WTC11 (cell line): ENCODE data around the gene ABR. TPM values are rescaled to one million over a fixed set of nuclear protein-coding genes. Genes with fewer than 3 reads are reported as not detected.

Experiments
- ATAC-seq: fragments of 200-7000 bp; cut with Tn5 transposase; 2 replicates; pipeline ENCODE4 v1.10.0; 2021; ENCODE audit warnings: mild to moderate bottlenecking, moderate library complexity
- CTCF ChIA-PET: fragments of 300-600 bp; sonication (Branson Sonifier 250); formaldehyde crosslinking; loops from one replicate; lab custom pipeline; 2021; ENCODE audit warnings: antibody characterized with exemption; lab: Charles Lee
- POLR2A ChIA-PET: fragments of 350-600 bp; sonication (Branson Sonifier 250); formaldehyde crosslinking; loops from one replicate; lab custom pipeline; 2021; ENCODE audit warnings: antibody characterized with exemption; lab: Charles Lee
- DNase-seq: peaks from one replicate; pipeline ENCODE4 v3.0.0; 2021; ENCODE audit warnings: low spot score
- H3K27ac Mint-ChIP-seq: 2 replicates; pipeline ENCODE4 v1.8.0; 2021; ENCODE audit warnings: mixed read lengths
- H3K27me3 Mint-ChIP-seq: 2 replicates; pipeline ENCODE4 v1.8.0; 2021; ENCODE audit warnings: low read depth, mild to moderate bottlenecking, moderate library complexity, mixed read lengths
- H3K36me3 Mint-ChIP-seq: 2 replicates; pipeline ENCODE4 v1.8.0; 2021; ENCODE audit warnings: mixed read lengths
- H3K4me1 Mint-ChIP-seq: 2 replicates; pipeline ENCODE4 v1.8.0; 2022; ENCODE audit warnings: mixed read lengths
- H3K4me3 Mint-ChIP-seq: 2 replicates; pipeline ENCODE4 v1.8.0; 2021; ENCODE audit warnings: mild to moderate bottlenecking, moderate library complexity, mixed read lengths
- H3K9me3 Mint-ChIP-seq: 2 replicates; pipeline ENCODE4 v1.8.0; 2021; ENCODE audit warnings: mixed read lengths
- AFF4 ChIP-seq: sonication (generic); formaldehyde crosslinking; IDR thresholded peaks from 2 replicates; pipeline ENCODE4 v1.8.1; 2023; ENCODE audit warnings: mild to moderate bottlenecking, missing genetic modification reagents, borderline replicate concordance
- ARID4B ChIP-seq: sonication (generic); formaldehyde crosslinking; IDR thresholded peaks from 2 replicates; pipeline ENCODE4 v1.8.0; 2023; ENCODE audit warnings: missing genetic modification reagents, mild to moderate bottlenecking, borderline replicate concordance
- ATF2 ChIP-seq: sonication (generic); formaldehyde crosslinking; IDR thresholded peaks from 2 replicates; pipeline ENCODE4 v1.8.1; 2022; ENCODE audit warnings: low read depth, missing genetic modification reagents, borderline replicate concordance
- ATF3 ChIP-seq: sonication (generic); formaldehyde crosslinking; conservative IDR thresholded peaks from 2 replicates; pipeline ENCODE4 v1.8.1; 2022; ENCODE audit warnings: mild to moderate bottlenecking, missing genetic modification reagents
- CBFB ChIP-seq: sonication (generic); formaldehyde crosslinking; IDR thresholded peaks from 2 replicates; pipeline ENCODE4 v1.8.1; 2022; ENCODE audit warnings: mild to moderate bottlenecking, low read depth, missing genetic modification reagents
- E2F1 ChIP-seq: sonication (generic); formaldehyde crosslinking; IDR thresholded peaks from 2 replicates; pipeline ENCODE4 v1.8.0; 2022; ENCODE audit warnings: mild to moderate bottlenecking, missing genetic modification reagents
- FOXK1 ChIP-seq: sonication (generic); formaldehyde crosslinking; IDR thresholded peaks from 2 replicates; pipeline ENCODE4 v1.8.0; 2022; ENCODE audit warnings: mild to moderate bottlenecking, moderate library complexity, missing genetic modification reagents
- FOXP4 ChIP-seq: sonication (generic); formaldehyde crosslinking; IDR thresholded peaks from 2 replicates; pipeline ENCODE4 v1.8.0; 2022; ENCODE audit warnings: mild to moderate bottlenecking, missing genetic modification reagents
- HMGXB4 ChIP-seq: sonication (generic); formaldehyde crosslinking; IDR thresholded peaks from 2 replicates; pipeline ENCODE4 v1.8.1; 2023; ENCODE audit warnings: mild to moderate bottlenecking, moderate library complexity, missing genetic modification reagents
- IRF1 ChIP-seq: sonication (generic); formaldehyde crosslinking; IDR thresholded peaks from 2 replicates; pipeline ENCODE4 v1.8.0; 2023; ENCODE audit warnings: missing genetic modification reagents
- JUN ChIP-seq: sonication (generic); formaldehyde crosslinking; IDR thresholded peaks from 2 replicates; pipeline ENCODE4 v1.8.0; 2023; ENCODE audit warnings: mild to moderate bottlenecking, missing genetic modification reagents
- KAT7 ChIP-seq: sonication (generic); formaldehyde crosslinking; IDR thresholded peaks from 2 replicates; pipeline ENCODE4 v1.8.1; 2023; ENCODE audit warnings: missing genetic modification reagents, mild to moderate bottlenecking, borderline replicate concordance
- NFYB ChIP-seq: sonication (generic); formaldehyde crosslinking; conservative IDR thresholded peaks from 2 replicates; pipeline ENCODE4 v1.8.0; 2022; ENCODE audit warnings: low read depth, missing genetic modification reagents
- OVOL2 ChIP-seq: fragments of 250-450 bp; sonication (Bioruptor Pico); IDR thresholded peaks from 2 replicates; pipeline ENCODE4 v1.9.0; 2021; ENCODE audit warnings: mild to moderate bottlenecking, borderline replicate concordance
- SP1 ChIP-seq: sonication (generic); formaldehyde crosslinking; conservative IDR thresholded peaks from 2 replicates; pipeline ENCODE4 v1.8.1; 2022; ENCODE audit warnings: missing genetic modification reagents
- ZBTB43 ChIP-seq: sonication (generic); formaldehyde crosslinking; IDR thresholded peaks from 2 replicates; pipeline ENCODE4 v1.8.1; 2023; ENCODE audit warnings: mild to moderate bottlenecking, missing genetic modification reagents
- ZNF423 ChIP-seq: fragments of 250-450 bp; sonication (Bioruptor Pico); IDR thresholded peaks from 2 replicates; pipeline ENCODE4 v2.1.2; 2022; ENCODE audit warnings: mild to moderate bottlenecking, moderate library complexity
- total RNA-seq: library from RNA; stranded (reverse); gene quantifications from 3 replicates; pipeline ENCODE4 v1.2.3, GENCODE V29; 2021

The ABR gene
- total RNA-seq, 1 experiment from 2014 or later = 38.0 TPM

- ChIA-PET POLR2A (interaction anchor here (0.6 to 2.8 kb wide), 17 partner anchors 9 to 308 kb away, joined by 3 to 32 read pairs (median 4); partner anchors contain the start of genes GLOD4 and MRM3), CTCF (interaction anchor here (0.5 to 6.8 kb wide), 36 partner anchors 7 to 568 kb away, joined by 3 to 190 read pairs (median 6); partner anchors contain the start of genes GEMIN4, GLOD4, MRM3 and TIMM22)
- ATAC-seq = peak; percentile 74
- H3K4me1 Mint-ChIP-seq = peaks cover 37% of the 10 kb centered on the region
- H3K36me3 Mint-ChIP-seq = no peaks in the 10 kb centered on the region
- H3K27me3 Mint-ChIP-seq = no peaks in the 10 kb centered on the region
- peak within 1 kb of the TSS; percentile 96; the same call in 1 of the 2 replicates for H3K27ac Mint-ChIP-seq
- peak within 1 kb of the TSS; percentile 93 for H3K4me3 Mint-ChIP-seq
- DNase-seq = peak; percentile 83
- H3K9me3 Mint-ChIP-seq = no peaks in the 10 kb centered on the region
- TF ChIP-seq JUN (CRISPR knock-in tag) (no peak), FOXP4 (peak; percentile 20; the same call in 1 of the 2 replicates), FOXK1 (CRISPR knock-in tag) (0 out of 2 replicates have a peak, but pooled peaks have one; percentile 43), E2F1 (CRISPR knock-in tag) (no peak), OVOL2 (no peak), ZNF423 (CRISPR knock-in tag) (no peak), HMGXB4 (0 out of 2 replicates have a peak, but pooled peaks have one; percentile 45), CBFB (CRISPR knock-in tag) (0 out of 2 replicates have a peak, but pooled peaks have one; percentile 21), ARID4B (no peak), SP1 (CRISPR knock-in tag) (peak; percentile 90), IRF1 (CRISPR knock-in tag) (no peak), ZBTB43 (CRISPR knock-in tag) (no peak), ATF2 (no peak), ATF3 (CRISPR knock-in tag) (no peak), AFF4 (CRISPR knock-in tag) (no peak), NFYB (CRISPR knock-in tag) (no peak), KAT7 (CRISPR knock-in tag) (no peak)
Measured at GRCh38 chr17:979539-980405, 200.0 kb downstream of the ABR start, which contains the start of gene NXN. Gene NXN (minus strand): TSS chr17:979776.
